RWPE2 (cell line): ENCODE data around the gene COPE.

Source experiments
- ATAC-seq: fragments of 200-7000 bp; cut with Tn5 transposase; 3 replicates; pipeline ENCODE4 v1.9.1; 2021; ENCODE audit warnings: low read depth
- DNase-seq: peaks from one replicate; pipeline ENCODE4 v3.0.0-alpha.2; 2020; ENCODE audit warnings: low spot score
- H3K27ac ChIP-seq: fragments of 450-650 bp; 2 replicates; pipeline ENCODE4 v1.5.1; 2017; ENCODE audit warnings: mild to moderate bottlenecking; ENCODE audit not compliant: poor library complexity, severe bottlenecking
- H3K27me3 ChIP-seq: fragments of 250-450 bp; sonication (Bioruptor Pico); 2 replicates; pipeline ENCODE4 v1.5.1; 2021; ENCODE audit warnings: mild to moderate bottlenecking, moderate library complexity; ENCODE audit not compliant: insufficient read depth, poor library complexity, severe bottlenecking
- H3K36me3 ChIP-seq: fragments of 250-450 bp; sonication (Bioruptor Pico); 2 replicates; pipeline ENCODE4 v1.5.1; 2020; ENCODE audit warnings: low read depth, mild to moderate bottlenecking, moderate library complexity
- H3K4me1 ChIP-seq: fragments of 250-450 bp; sonication (Bioruptor Pico); 2 replicates; pipeline ENCODE4 v1.5.1; 2021; ENCODE audit warnings: mild to moderate bottlenecking, moderate library complexity; ENCODE audit not compliant: insufficient read depth, poor library complexity, severe bottlenecking
- H3K4me3 ChIP-seq: fragments of 250-450 bp; sonication (Bioruptor Pico); 2 replicates; pipeline ENCODE4 v1.5.1; 2021; ENCODE audit warnings: mild to moderate bottlenecking, moderate library complexity; ENCODE audit not compliant: severe bottlenecking
- H3K9me3 ChIP-seq: fragments of 250-450 bp; sonication (Bioruptor Pico); 2 replicates; pipeline ENCODE4 v1.5.1; 2021; ENCODE audit warnings: mild to moderate bottlenecking, moderate library complexity; ENCODE audit not compliant: severe bottlenecking
- CTCF ChIP-seq: fragments of 450-650 bp; IDR thresholded peaks from one replicate; pipeline ENCODE4 v1.5.1; 2017; ENCODE audit warnings: mild to moderate bottlenecking, moderate library complexity; ENCODE audit not compliant: poor library complexity, severe bottlenecking

The COPE gene

GRCh38 chr19:18861235-18861634 is 58.0 kb downstream of the COPE start:
- Histone ChIP-seq H3K4me1 (peaks cover 5% of the 10 kb centered on the region), H3K4me3 (no peak overlapping the region), H3K36me3 (peaks cover 93% of the 10 kb centered on the region), H3K27me3 (no peaks in the 10 kb centered on the region), H3K9me3 (no peaks in the 10 kb centered on the region), H3K27ac (no peak overlapping the region)
- TF ChIP-seq CTCF, result no peak
- ATAC-seq (no peak), DNase-seq (no peak)

- H3K4me3 ChIP-seq, result no peak overlapping the region
- TF ChIP-seq CTCF, result no peak
- no peaks in the 10 kb centered on the region for H3K9me3 ChIP-seq
- ATAC-seq (no peak), DNase-seq (peak; percentile 53)
- H3K27me3 ChIP-seq, result no peaks in the 10 kb centered on the region
- H3K4me1 ChIP-seq, result peaks cover 5% of the 10 kb centered on the region
- H3K27ac ChIP-seq, result no peak overlapping the region
- H3K36me3 ChIP-seq, result peaks cover 93% of the 10 kb centered on the region
Measured at GRCh38 chr19:18860725-18861124, 58.5 kb downstream of the COPE start.

GRCh38 chr19:18860302-18860700 is 58.9 kb downstream of the COPE start:
- no peak for ATAC-seq
- TF ChIP-seq CTCF, result no peak
- H3K27ac ChIP-seq, result no peak overlapping the region
- no peaks in the 10 kb centered on the region for H3K27me3 ChIP-seq
- peak; percentile 49 for DNase-seq
- H3K4me1 ChIP-seq, result peaks cover 5% of the 10 kb centered on the region
- H3K9me3 ChIP-seq, result no peaks in the 10 kb centered on the region
- no peak overlapping the region for H3K4me3 ChIP-seq
- H3K36me3 ChIP-seq, result peaks cover 93% of the 10 kb centered on the region

- Histone ChIP-seq H3K9me3 (no peaks in the 10 kb centered on the region), H3K4me1 (peaks cover 5% of the 10 kb centered on the region), H3K36me3 (peaks cover 96% of the 10 kb centered on the region), H3K27ac (no peak overlapping the region), H3K4me3 (no peak overlapping the region), H3K27me3 (no peaks in the 10 kb centered on the region)
- DNase-seq, result peak; percentile 52
- no peak for ATAC-seq
- no peak for TF ChIP-seq CTCF
Measured at GRCh38 chr19:18859676-18860301, 59.4 kb downstream of the COPE start.

- H3K36me3 ChIP-seq, result peaks cover 100% of the 10 kb centered on the region
- no peak for TF ChIP-seq CTCF
Measured at GRCh38 chr19:18858906-18859646, 60.1 kb downstream of the COPE start.

More at GRCh38 chr19:18858906-18859646, 60.1 kb downstream of the COPE start:
- H3K9me3 ChIP-seq, result no peaks in the 10 kb centered on the region
- H3K27ac ChIP-seq, result no peak overlapping the region
- ATAC-seq (no peak), DNase-seq (peak; percentile 21)
- no peaks in the 10 kb centered on the region for H3K27me3 ChIP-seq
- peaks cover 5% of the 10 kb centered on the region for H3K4me1 ChIP-seq
- no peak overlapping the region for H3K4me3 ChIP-seq
